GM19455 (cell line): ENCODE measurements around the gene HSD3B2.

Source experiments
- ATAC-seq: cut with Tn5 transposase; IDR thresholded peaks from one replicate; pipeline ENCODE4 v1.9.1; 2021; ENCODE audit not compliant: unreplicated experiment

HSD3B2 gene

DNA sequence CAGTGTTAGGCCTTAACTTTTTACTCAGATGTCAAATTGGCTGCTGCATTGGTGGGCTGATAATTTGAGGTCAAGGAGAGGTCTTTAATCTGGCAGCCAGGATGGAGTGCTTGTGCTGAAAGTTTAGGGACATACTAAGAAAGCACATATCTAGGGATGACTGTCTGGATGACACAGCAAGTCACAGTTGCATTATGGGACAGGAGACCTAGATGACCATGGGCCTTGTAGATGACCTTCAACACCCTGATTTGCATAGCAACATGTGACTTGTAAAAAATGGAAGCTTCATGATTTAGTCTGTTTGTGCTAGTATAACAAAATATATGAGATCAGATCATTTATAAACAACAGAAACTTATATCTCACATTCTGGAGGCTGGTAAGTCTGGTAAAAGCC lies 18.0 kb upstream of the HSD3B2 start:
- no peak for ATAC-seq

DNA sequence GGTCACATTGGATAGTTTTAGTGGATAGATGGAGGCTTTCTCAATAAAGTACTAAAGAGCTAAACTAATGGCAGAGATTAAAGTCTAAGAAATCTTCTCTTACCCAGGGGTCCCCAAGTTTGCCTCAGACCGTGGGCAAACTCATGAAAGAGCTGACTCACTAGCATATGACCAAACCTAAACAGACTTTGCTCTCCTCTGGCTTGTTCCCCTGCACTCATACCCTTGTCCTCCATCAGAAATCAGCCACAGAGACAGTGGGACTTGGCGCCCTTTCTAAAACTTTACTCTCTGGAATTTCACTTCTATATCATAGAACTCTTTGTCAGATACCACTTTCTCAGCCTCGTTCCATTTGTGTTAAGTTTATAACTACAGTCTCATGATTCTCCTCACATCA lies 17.0 kb upstream of the HSD3B2 start:
- no peak for ATAC-seq

GRCh38 chr1:119404736-119405135 lies 10.2 kb upstream of the HSD3B2 start:
- no peak for ATAC-seq

GRCh38 chr1:119409731-119410130 lies 5.2 kb upstream of the HSD3B2 start:
- no peak for ATAC-seq

DNA sequence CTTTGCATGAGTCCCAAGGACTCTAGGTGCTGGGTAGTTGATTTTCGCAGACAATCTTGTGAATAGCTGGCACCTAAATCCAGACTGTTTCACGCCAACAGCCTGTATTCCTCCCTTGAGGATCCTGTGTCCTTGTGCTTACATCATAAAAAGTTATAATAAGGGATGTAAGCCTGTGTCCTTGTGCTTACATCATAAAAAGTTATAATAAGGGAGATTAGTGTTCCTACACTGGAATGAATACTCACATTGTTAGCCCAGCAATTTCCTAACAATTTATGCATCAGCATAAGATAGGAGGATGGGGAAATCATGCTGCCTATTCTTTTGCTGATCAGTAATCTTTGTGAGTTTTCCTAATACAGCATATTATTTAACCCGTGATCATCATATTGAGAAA lies 4.0 kb upstream of the HSD3B2 start:
- no peak for ATAC-seq

- no peak for ATAC-seq
Measured at GRCh38 chr1:119416006-119416640, 1.2 kb downstream of the HSD3B2 start.

DNA sequence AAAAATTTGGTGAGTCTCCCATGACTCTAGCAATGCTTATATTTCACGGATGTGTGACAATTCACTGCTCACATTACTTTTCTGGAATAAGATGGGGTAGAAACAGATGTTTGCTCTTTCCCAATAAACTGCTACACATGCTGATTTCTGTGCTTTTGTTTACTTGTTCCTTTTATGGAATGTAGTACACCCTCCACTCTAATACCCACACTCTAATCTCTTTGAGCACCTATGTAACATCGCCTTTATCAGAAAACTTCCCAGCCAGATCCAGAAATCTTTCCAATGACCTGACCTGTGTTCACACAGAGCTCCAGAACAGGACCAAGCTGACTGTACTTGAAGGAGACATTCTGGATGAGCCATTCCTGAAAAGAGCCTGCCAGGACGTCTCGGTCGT lies 4.2 kb downstream of the HSD3B2 start:
- no peak for ATAC-seq

DNA sequence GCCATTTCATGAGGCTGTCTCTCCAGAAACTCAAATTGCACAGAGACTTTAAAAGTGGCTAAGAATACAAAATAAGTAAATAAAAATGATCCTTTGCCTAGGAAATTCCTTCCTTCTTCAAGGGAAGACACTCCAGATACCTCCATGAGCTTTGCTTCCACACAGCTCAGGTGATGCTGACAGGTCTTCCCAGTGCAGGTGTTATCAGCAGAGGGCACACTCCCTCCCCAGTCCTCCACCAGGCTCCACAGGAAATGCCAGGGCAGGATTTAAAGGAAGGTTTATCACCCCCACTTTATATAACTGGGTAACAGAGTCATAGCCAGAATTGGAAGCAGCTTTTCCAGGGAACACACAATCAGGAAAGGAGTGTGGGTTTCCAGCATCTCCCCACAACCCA lies 5.7 kb downstream of the HSD3B2 start:
- ATAC-seq = no peak

GRCh38 chr1:119422631-119423030 lies 7.7 kb downstream of the HSD3B2 start:
- ATAC-seq = no peak

DNA sequence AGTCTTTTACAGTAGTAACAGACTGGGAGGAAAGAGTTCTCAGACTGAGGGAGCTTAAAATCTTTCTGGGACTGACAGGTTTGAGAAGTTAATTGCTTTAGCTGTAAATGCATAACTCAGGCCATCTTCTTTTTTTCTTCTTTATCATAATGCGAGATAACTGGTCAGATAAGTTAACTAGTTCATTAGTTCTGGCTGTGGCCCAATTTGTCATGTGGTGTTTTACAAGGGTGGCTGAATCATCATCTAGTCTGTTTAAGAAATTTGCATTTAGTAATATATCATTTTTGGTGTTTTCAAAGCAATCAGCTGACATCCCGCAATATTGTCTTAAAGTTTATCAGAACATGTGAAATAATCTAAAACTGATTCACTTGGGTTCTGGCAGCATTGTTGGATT lies 14.0 kb downstream of the HSD3B2 start:
- no peak for ATAC-seq

DNA sequence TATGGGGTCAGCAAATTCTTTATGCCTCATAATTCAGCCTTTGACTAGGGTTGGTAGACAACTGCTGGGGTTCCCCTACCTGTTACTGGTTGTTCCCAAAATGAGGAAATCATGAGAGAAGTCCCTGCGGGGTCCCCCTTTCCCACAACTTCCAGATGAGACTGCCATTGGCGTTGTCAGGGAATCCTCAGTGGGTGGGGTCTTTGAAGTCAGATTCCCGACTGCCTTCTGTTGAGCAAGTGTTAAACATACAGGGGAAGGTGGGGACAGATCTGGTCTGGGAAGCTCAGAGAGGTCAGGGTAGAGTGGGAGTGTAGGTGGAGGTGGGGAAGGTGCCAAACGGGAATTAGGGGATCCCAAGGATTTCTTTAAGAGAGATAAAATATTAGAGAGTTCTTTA lies 14.7 kb downstream of the HSD3B2 start:
- no peak for ATAC-seq

DNA sequence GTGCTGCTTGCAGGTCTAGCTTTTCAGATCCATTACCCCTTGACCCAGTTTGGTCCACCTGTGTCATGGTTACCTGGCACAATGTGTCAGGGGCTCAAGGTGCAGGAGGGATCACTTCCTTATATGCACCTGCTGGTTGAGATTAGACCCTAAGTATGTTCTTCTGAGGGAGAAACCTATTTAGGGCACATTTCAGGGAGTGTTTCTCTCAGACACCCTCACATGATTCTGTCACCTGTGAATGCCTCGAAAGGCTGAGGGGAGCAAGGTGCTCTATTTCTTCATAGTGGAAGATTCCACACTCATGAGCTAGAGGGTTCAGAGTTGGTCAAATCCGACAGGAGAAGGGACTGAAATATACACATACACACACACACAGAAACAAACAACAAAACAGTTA lies 15.5 kb downstream of the HSD3B2 start:
- ATAC-seq = no peak

GRCh38 chr1:119431836-119432235 lies 16.9 kb downstream of the HSD3B2 start:
- ATAC-seq = no peak

DNA sequence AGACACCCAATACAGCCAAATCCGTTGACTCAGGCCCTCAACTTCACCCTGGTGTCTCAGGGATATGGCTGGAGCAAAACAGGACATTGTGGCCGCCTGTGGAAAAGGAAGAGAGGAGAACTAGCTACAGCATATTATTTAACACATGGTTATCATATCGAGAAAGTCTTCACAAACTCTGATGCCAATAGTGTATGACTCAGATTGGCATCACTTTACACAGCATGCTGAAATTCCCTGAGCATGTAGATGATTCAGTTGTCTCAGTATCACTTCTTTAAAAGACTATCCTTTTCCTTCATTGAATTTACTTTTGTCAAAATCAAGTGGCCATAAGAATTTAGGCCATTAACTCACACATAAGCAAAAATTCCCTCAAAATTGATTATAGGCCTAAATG lies 20.1 kb downstream of the HSD3B2 start:
- ATAC-seq = no peak

DNA sequence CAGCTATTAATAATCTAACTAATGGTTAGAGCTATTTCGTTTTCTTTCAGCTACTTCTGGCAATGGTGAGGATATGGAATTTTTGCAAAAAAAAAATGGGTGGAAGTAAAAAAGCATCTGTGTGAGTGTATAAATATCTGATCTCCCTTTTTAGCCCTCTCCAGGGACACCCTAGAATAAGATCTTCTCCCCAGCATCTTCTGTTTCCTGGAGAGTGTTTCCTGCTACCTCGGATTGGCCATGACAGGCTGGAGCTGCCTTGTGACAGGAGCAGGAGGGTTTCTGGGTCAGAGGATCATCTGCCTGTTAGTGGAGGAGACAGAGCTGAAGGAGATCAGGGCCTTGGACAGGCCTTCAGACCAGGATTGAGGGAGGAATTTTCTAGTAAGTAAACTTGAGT lies 23.8 kb downstream of the HSD3B2 start:
- ATAC-seq = no peak

- ATAC-seq = no peak
Measured at GRCh38 chr1:119440721-119441307, 25.9 kb downstream of the HSD3B2 start.

DNA sequence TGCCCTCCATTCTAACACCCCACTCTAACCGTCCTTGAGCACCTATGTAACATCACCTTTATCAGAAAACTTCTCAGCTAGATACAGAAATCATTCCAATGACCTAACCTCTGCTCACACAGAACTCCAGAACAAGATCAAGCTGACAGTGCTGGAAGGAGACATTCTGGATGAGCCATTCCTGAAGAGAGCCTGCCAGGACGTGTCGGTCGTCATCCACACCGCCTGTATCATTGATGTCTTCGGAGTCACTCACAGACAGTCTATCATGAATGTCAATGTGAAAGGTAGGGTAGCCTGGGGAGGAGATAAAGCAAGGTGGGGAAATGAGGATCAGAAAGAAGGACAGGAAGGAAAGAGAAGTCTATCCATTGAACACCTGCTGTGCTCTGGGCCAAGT lies 27.8 kb downstream of the HSD3B2 start:
- no peak for ATAC-seq

- no peak for ATAC-seq
Measured at GRCh38 chr1:119446321-119446720, 31.4 kb downstream of the HSD3B2 start.

GRCh38 chr1:119447344-119448126 lies 32.6 kb downstream of the HSD3B2 start:
- ATAC-seq = no peak

DNA sequence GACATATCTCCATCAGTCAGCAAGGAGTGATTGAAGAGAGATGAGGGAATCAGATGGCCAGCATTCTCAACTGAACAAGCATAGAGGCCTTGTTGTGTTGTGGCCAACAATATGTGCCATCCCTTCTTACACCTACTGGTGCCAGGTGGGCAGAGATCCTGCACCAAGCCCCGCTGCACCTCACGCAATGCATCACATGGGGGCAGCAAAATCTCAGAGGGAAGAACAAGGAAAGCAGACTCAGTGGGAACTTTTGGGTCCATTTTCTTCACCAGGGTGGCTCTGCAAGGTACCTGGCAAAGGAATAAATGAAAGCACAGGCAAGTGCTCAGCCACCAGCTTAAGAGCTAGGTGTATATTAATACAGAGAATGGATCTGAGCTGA lies 33.2 kb downstream of the HSD3B2 start:
- ATAC-seq = no peak

- ATAC-seq = no peak
Measured at GRCh38 chr1:119449971-119450370, 35.0 kb downstream of the HSD3B2 start.

DNA sequence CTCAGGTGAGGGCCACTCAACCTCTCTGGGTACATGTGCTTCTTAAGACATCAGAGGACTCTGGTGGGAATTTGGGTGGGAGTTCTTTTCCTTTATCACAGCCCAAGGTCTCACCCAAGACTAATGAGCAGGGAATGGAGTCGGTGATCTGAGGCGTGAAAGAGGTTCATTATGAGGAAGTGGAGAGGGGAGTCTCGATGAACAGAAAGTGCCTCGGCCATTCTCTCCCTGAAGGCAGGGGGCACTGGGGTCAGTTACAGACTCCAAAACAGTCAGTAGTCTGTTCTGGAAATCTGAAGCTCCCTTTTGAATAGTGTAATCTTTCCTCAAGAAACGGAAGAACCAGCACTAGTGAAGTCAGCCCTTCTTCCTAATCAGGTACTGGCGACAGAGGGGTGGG lies 36.2 kb downstream of the HSD3B2 start:
- no peak for ATAC-seq
